ENCODE results near the gene CHRNB1.

The CHRNB1 gene

DNA sequence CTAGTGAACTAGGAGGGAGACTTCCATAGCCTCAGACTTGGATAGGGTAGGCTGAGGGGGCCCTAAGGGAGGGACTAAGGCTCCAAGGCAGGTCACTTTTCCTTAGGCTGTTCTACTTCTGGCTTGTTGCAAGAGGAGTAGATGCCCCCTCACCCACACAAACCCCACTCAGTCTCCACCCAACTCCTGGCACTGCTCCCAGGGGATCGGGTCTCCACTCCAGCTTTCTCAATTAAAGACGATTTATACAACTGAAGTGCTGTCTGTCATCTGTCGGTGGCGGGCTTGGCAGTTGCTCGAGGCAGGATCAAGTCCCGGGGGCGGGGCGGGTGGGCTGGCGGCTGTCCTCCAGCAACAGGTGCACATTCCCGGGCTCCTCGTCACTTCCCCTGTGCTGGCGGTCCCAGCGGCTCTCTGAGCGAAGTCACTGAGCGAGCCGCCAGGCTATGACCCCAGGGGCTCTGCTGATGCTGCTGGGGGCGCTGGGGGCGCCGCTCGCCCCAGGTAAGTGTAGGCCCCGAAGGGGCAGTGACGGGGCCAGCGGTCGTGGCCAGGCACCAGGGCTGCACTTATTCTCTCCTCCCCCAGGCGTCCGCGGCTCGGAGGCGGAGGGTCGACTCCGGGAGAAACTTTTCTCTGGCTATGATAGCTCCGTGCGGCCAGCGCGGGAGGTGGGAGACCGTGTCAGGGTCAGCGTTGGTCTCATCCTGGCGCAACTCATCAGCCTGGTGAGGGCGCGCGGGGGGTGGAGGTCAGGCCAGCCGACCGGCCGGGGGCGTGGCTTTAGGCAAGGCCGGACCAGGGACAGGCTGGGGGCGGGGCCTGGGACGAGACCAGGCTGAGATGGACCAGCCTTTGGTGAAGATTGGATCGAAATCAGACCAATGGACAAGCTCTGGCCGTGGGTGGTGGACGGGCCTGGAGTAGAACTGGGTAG lies at the start of gene CHRNB1:
Gene CHRNB1, plus strand, starts transcription at position 380 of the 937 bp plus-strand sequence. Its CDS starts 67 bp downstream, at position 447.
- peak; percentile 4 for TF ChIP-seq CTCF (conservative IDR thresholded peaks at IDR 0.05; ENCODE audit: low read depth, low read length)
- H3K4me3 ChIP-seq (ENCODE audit: low read length), result peak within 1 kb of the TSS; percentile 57
- DNase-seq (ENCODE audit: low read depth), result no peak

- H3K4me3 ChIP-seq (ENCODE audit: low read length), result no peak overlapping the region
- DNase-seq (ENCODE audit: low read depth), result no peak
- no peak for TF ChIP-seq CTCF (conservative IDR thresholded peaks at IDR 0.05; ENCODE audit: low read depth, low read length)
These were observed 48.7 kb upstream of the CHRNB1 start for GRCh38 chr17:7396147-7396546.

DNA sequence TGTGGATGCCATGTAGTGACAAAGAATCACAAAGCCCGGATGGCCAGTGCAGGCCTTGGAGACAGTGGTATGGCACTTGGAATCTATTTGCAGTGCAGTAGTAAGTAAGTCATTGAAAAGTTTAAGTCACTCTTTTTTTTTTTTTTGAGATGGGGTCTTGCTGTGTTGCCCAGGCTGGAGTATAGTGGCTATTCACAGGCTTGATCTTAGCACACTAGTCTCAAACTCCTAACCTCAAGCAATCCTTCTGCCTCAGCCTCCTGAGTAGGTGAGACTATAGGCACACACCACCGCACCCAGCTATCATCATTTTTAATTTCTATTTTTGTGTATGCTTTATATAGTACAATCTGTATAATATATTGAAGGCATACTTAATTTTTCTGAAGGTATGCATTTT lies 46.2 kb upstream of the CHRNB1 start:
- no peak for TF ChIP-seq CTCF (conservative IDR thresholded peaks at IDR 0.05; ENCODE audit: low read depth, low read length)
- DNase-seq (ENCODE audit: low read depth), result no peak
- H3K4me3 ChIP-seq (ENCODE audit: low read length), result no peak overlapping the region

GRCh38 chr17:7403043-7403726 lies 41.7 kb upstream of the CHRNB1 start:
- no peak for TF ChIP-seq CTCF (conservative IDR thresholded peaks at IDR 0.05; ENCODE audit: low read depth, low read length)
- H3K4me3 ChIP-seq (ENCODE audit: low read length), result peak overlapping the region; percentile 77
- no peak for DNase-seq (ENCODE audit: low read depth)

- peak overlapping the region; percentile 77 for H3K4me3 ChIP-seq (ENCODE audit: low read length)
- TF ChIP-seq CTCF (conservative IDR thresholded peaks at IDR 0.05; ENCODE audit: low read depth, low read length), result no peak
- no peak for DNase-seq (ENCODE audit: low read depth)
These were observed 41.2 kb upstream of the CHRNB1 start for GRCh38 chr17:7403727-7403976.

DNA sequence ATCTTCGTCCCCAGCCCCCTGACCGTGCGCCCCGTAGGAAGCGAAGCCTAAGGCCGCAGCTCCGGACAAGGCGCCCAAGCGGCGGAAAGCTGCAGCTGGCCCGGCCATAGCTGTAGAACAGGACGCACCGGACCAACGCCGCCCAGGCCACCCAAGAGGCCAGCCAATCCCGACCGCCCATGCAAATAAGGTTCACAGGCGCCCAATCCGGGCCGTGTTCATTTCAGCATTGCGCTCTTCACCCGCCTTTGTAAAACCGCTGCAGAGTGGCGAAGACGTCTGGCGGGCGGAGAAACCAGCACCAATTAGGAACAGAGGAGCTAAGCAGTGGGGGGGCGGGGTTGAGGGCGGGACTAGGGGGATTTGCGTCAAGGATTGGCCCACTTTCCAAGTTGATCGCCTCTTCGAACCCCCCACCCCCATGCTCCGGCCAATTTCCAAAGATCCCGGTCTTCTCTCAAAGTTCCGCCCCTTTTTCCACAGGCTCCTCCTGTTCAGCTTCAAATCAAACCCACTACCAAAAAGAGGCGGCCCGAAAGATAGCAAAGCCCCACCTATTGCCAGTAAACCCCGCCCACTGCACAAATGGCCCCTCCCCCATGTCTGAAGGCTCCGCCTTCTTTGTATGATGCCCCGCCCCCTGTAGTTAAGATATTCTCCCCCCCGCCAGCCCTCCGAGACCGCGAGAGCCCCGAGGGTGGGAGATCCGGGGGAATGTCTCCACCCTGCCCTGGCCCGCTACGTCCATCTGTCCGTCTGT lies 40.7 kb upstream of the CHRNB1 start, which contains the start of gene TMEM256:
Gene TMEM256, minus strand, starts transcription at position 121 of the 760 bp plus-strand sequence. Its CDS starts 13 bp downstream, at position 108.
- no peak for TF ChIP-seq CTCF (conservative IDR thresholded peaks at IDR 0.05; ENCODE audit: low read depth, low read length)
- peak; percentile 98 for DNase-seq (ENCODE audit: low read depth)
- peak within 1 kb of the TSS; percentile 77 for H3K4me3 ChIP-seq (ENCODE audit: low read length)
